A204.1 (cell line): ENCODE results near the gene RFX8.
"Not testable (repeated sequence)": the region's sequence is repeated elsewhere in the genome, so short reads cannot be mapped to it uniquely, and the experiment has no call there.

Source experiments
- FAIRE-seq: peaks from 2 replicates; lab custom pipeline; 2012; peaks lifted over from hg19 to GRCh38; lab: Jason Lieb, UNC

The RFX8 gene

DNA sequence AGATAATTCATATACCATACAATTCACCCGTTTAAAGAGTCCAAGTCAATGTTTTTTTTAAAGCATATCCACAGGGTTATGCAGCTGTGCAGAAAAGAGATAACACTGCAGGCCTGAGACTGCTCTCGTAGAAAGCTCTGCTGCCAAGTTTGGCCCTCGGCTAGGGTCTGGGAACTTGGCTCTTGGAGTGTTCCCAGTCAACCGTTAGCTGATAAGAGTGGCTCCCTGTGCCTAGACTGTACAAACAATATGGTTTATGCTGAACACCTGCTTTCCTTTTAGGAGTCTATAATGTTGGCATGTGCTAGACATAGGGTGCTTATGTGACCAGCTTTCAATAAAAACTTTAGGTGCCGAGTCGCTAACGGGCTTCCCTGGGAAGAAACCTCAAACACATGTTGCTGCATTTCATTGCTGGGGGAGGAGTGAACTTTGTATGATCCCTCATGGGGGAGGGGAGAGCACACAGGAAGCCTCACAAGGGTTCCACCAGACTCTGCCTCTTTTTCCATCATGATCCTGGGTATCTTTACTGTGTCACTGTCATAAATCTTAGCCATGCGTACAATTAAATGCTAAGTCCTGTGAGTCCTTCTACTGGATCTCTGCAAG is 34.7 kb downstream of the RFX8 start:
- no peak for FAIRE-seq

- FAIRE-seq: no peak
Measured at GRCh38 chr2:101439716-101440115, 35.2 kb downstream of the RFX8 start.

- FAIRE-seq: not testable (repeated sequence)
Measured at GRCh38 chr2:101438555-101438954, 36.4 kb downstream of the RFX8 start.

DNA sequence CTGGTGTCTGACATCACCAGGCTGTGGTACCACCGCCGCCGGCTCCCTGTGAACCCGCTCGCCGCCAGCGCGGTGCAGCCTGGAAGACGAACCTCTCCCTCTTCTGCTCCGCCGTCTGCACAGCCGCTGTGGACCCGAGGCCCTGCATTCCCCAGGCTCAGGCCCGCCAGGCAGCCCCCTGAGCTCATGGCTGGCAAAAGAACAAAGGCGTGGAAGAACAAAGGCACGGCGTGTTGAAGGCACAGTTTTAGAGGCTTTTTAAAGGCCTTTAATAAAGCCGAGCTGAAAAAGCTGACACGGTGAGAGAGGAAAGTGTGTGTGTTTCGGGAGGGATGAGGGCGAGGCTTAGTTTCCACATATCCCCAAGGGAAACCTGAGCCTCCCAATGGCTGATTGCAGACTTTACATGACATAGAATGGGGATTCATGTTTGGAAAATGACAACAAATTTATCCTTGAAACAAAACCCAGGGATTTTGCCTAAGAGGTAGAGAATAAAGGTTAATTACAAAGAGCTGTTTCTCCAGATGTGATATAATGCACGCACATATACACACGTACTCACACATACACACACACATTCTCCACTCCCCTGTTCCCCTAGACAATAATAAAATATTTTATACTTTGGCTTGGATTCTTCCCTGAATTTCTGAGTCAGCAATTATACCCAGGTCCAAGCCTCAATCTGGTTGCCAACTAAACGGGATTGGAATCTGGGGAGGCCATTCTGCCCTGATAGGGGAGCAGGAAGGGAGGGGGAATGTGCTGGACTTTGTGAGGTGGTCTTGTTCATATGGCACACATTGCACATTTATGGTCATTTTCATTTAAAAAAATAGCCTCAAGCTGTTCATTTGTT is 39.7 kb downstream of the RFX8 start:
- no peak for FAIRE-seq

GRCh38 chr2:101433465-101433864 is 41.4 kb downstream of the RFX8 start:
- no peak for FAIRE-seq

GRCh38 chr2:101432411-101433181 is 42.3 kb downstream of the RFX8 start:
- FAIRE-seq: no peak

DNA sequence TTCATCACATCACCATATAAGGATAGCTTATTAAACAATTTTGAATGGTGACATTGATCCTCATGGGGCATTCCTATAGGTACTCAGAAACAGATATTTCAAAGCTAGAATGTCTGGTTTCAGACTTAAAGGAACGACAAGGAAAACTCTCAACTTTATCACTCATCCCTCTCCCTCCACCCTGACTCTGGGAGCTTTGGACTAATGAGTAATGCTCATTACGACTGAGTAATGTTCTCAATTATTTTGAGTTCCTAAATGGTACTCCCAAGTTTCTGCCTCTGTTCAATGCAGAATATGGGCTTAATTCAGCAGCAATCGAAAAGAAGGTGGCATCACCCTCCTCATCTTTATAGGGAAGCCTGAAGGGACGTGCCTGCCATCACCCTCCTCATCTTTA is 43.4 kb downstream of the RFX8 start:
- FAIRE-seq: no peak

DNA sequence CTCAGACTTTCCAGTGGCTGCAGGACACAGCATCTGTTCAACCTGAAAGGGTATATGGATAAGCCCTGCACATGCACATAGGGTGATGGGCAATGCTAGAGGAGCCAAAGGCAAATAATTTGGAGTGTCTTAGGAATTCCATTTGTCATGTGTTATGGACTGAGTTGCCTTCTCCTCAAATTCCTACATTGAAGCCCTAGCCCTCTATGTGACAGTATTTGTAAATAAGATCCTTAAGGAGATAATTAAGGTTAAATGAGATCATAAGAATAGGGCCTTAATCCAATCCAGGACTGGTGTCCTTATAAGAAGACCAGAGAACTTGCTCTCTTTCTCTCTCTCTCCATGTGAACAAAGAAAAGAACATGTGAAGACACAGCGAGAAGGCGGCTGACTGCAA is 44.8 kb downstream of the RFX8 start:
- no peak for FAIRE-seq

DNA sequence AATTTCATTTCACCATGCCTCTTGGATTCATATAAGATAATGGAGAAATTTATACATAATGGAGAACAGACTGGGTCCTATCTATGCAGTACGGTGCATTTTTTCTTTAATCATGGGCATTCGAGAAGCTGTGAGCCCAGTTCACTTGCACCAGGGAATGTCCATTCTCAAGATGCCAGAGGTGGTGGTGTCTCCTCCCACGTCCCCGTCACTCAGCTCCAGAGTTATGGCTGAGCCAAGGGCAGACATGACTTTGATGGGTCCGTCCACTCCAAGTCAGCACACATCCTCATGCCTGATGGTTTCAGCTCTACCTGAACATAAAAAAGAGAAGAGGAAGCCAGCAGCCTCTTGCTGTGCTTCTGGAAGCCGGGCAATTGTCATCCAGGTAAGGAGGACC is 45.5 kb downstream of the RFX8 start:
- FAIRE-seq: no peak

DNA sequence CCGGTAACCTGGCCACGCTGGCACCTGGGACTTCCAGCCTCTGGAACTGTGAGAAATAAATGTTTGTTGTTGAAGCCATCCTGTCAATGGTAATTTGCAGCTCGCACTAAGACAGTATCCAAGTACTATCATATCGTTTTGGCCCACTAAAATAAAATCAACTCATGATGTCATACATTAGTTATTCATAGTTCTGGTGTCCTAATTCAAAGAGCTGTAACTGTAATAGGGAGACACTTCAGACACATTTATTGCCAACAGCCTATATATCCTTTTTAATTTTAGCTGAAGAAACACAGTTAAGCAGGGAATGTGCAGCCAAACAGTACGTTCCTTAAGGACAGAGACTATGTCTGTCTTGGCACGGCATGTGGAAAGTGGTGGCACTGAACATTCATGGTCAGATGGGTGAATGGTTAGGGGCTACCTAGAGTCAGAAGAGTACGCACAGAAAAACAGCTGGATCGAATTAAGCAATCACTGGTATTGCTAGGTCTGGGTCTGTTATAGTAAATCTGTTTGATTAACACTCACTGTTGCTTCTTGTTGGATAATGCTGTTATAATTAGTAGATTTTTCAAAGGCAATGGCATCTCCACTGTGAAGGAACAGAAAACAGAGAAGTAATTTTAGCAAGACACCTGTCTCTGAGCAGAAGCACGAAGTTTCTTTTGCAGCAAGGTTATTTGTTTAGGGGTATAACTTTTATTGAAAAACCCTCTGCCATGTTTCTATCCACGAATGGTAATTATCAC is 46.3 kb downstream of the RFX8 start:
- FAIRE-seq: no peak

GRCh38 chr2:101427743-101428142 is 47.2 kb downstream of the RFX8 start:
- FAIRE-seq: no peak

- FAIRE-seq: no peak
Measured at GRCh38 chr2:101427240-101427639, 47.7 kb downstream of the RFX8 start.

GRCh38 chr2:101426822-101427221 is 48.1 kb downstream of the RFX8 start:
- no peak for FAIRE-seq

- FAIRE-seq: no peak
Measured at GRCh38 chr2:101420623-101421022, 54.3 kb downstream of the RFX8 start.

DNA sequence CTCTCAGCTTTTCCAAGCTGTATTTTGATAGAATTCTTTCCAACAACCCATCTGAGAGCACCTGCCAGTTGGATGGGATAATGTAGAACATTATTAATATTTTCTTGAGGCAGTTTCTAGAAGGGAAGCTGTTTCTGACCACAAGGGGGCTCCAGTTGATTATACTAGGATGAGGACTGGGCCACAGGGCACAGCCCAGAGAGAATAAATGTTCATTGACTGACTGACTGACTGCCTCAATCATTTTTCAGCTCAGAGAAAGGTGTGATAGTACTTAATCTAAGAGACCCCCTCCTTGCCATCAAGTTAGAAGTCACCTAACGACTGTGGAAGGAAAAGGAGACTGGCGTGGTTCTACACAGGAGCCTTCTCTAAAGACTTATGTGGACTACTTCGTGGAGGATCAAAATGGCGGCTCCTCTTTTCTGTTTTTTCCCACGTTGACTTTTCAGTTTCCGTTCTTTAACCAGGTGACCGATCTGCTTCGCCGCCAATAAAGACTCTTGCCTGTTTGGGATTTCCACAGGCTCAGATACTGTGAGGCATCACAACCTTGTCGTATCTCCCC is 55.7 kb downstream of the RFX8 start:
- peak; percentile 61 for FAIRE-seq

DNA sequence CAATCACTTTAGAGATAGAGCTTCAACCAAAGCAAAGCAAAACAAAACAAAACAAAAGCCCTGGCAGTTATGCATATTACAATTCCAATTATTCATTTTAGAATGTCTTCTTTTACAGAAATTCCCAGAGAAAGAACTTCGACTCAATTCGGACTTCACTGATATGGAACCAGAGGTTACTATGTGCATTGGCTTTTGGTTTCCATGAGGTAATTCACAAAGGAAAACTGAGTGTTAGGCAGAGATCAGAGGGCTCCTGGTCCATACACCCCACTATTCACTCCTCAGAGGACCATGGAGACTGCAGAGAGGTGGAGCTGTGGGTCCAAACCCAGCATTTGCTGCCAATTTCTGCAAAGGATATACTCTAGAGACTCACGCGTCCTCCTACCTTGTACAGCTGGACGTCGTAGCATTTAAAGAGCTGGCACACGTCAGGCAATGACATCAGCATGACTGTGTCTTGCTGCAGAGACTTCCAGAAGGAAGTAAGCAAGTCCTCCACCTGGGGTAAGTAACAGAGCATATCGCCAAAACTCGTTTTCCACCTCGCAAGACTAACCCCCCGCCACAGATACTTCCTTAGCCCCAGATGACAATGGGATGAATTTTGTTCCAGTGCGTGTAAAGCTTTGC is 56.3 kb downstream of the RFX8 start:
- FAIRE-seq: no peak

DNA sequence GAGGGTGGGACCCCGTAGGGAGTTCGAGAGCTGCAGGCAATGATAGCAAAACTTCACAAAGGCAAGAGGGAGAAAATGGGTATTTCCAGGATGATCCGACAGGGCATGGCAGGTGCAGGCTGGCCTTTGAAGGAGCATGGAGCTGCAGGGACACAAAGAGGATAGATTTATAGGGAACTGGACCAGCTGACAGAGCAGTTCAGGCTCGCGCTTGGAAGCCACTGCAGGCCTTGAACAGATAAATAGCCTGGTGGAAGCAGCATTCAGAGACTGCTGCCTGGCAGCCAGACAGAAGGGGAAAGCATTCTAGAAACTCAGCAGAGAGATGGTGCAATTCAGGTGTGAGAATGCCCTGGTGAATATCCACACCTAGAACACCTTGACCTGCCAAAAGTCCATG is 58.3 kb downstream of the RFX8 start:
- no peak for FAIRE-seq

GRCh38 chr2:101415884-101416283 is 59.0 kb downstream of the RFX8 start:
- FAIRE-seq: no peak

GRCh38 chr2:101415220-101415619 is 59.7 kb downstream of the RFX8 start:
- no peak for FAIRE-seq

DNA sequence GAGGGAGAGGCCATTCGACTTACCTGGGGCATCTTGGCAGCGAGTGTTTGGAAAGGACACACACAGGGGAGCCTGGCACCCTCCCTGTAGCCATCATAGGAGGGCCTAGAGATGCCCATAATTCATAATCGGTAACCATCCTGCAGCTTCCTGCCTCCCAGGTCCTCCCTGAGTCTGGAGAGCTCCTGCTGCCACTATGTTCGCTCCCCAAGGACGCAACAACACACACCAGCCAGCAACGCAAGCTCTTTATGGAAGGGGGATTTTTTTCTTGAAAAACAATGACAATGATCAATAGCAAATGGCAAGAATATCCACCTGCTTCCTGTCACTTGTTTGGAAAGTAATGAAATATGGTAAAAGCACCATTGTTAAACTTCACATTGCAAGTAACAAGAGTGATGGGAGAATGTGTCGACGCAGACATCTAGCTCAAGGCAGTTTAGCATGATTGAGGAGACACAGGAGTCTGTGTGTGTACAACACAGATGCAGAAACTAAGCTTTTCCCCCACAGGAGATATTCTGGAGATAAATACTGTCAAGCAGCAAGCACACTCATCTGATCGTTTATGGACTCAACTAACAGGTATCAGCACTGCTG is 62.7 kb downstream of the RFX8 start:
- no peak for FAIRE-seq

GRCh38 chr2:101410746-101411145 is 64.2 kb downstream of the RFX8 start:
- no peak for FAIRE-seq
